Adrenal gland (tissue), 5 donors: Measurements from ENCODE around the gene NPEPL1.

Source experiments
- POLR2A ChIP-seq, 2 donors: fragments of 450-650 bp; IDR thresholded peaks; one replicate each; pipeline ENCODE4 v1.6.1; 2017; ENCODE audit warnings: antibody characterized with exemption in 2 of 2, mild to moderate bottlenecking in 2 of 2, moderate library complexity in 1 of 2
- TF ChIP-seq, protein P1 (sequence below), 6 experiments: fragments of 450-650 bp in 4 of 6; fragments of 200-600 bp in 2 of 6; sonication (generic) in 1 of 6; IDR thresholded peaks; 1 replicate in 5 of 6; 2 replicates in 1 of 6; pipeline versions ENCODE4 v1.5.1 to v1.8.0; 2016 to 2021; ENCODE audit warnings: antibody characterized with exemption in 6 of 6, mild to moderate bottlenecking in 2 of 6, moderate library complexity in 1 of 6
- donor health status: DM: no; HTN: no; CAD: no.

DNA sequence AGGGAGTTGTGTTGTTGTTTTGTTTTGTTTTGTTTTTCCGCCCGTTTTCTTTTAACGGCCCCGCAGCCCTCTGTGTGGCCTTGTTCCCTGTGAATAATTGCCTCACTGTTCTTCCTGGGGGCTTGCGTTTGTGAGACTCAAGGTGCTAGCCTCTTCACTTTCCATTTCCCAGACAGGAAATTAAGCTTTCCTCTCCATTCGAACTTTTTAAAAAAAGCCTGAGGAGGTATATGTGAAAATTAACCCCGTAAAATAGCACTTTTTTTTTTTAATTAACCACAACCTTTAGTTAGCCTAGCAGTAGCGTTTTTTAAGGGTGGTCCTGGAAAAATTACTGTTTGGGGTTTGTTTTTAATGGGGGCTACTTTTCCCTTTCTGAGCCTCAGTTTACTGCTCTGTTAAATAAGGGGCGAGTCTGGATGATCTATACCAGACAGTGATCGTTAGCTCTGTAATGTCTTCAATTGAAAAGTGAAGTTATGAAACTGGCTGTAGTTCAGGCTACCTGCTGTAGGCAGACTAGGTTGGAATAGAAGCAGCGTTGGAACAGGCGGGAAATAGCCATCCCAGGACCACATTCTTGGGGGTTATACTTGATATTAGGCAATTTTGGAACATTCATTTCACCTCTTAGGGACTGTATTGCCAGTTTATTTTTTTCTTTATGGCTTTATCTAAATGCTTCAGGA, 39.9 kb upstream of the NPEPL1 start:
- TF ChIP-seq, protein P1, sequence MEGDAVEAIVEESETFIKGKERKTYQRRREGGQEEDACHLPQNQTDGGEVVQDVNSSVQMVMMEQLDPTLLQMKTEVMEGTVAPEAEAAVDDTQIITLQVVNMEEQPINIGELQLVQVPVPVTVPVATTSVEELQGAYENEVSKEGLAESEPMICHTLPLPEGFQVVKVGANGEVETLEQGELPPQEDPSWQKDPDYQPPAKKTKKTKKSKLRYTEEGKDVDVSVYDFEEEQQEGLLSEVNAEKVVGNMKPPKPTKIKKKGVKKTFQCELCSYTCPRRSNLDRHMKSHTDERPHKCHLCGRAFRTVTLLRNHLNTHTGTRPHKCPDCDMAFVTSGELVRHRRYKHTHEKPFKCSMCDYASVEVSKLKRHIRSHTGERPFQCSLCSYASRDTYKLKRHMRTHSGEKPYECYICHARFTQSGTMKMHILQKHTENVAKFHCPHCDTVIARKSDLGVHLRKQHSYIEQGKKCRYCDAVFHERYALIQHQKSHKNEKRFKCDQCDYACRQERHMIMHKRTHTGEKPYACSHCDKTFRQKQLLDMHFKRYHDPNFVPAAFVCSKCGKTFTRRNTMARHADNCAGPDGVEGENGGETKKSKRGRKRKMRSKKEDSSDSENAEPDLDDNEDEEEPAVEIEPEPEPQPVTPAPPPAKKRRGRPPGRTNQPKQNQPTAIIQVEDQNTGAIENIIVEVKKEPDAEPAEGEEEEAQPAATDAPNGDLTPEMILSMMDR (IDR thresholded peaks at IDR 0.05), result no peak
- no peak for TF ChIP-seq POLR2A (IDR thresholded peaks at IDR 0.05)
